Activated CD8-positive, alpha-beta T cell treated with anti-CD3 and anti-CD28 coated beads for 36 hours (primary cell): ENCODE measurements around the gene TRAK1. TPM values are rescaled to one million over a fixed set of nuclear protein-coding genes. Genes with fewer than 3 reads are reported as not detected.
"Not testable (repeated sequence)": the region's sequence is repeated elsewhere in the genome, so short reads cannot be mapped to it uniquely, and the experiment has no call there.

ENCODE experiments used
- ATAC-seq: fragments of 200-7000 bp; cut with Tn5 transposase; one replicate; pipeline ENCODE4 v1.10.0; 2021; ENCODE audit warnings: mild to moderate bottlenecking, moderate library complexity
- CTCF ChIA-PET: fragments of 350-600 bp; sonication (Branson Sonifier 250); formaldehyde crosslinking; loops from one replicate; lab custom pipeline; 2021; ENCODE audit warnings: antibody characterized with exemption; lab: Charles Lee
- POLR2A ChIA-PET: fragments of 350-600 bp; sonication (Branson Sonifier 250); formaldehyde crosslinking; loops from one replicate; lab custom pipeline; 2021; ENCODE audit warnings: antibody characterized with exemption; lab: Charles Lee
- DNase-seq: peaks from one replicate; pipeline ENCODE4 v3.0.0-alpha.2; 2020
- H3K27ac Mint-ChIP-seq: one replicate; pipeline ENCODE4 v1.8.0; 2021; ENCODE audit warnings: mild to moderate bottlenecking, mixed read lengths
- H3K27me3 Mint-ChIP-seq: one replicate; pipeline ENCODE4 v1.8.0; 2021; ENCODE audit warnings: mixed read lengths
- H3K36me3 Mint-ChIP-seq: one replicate; pipeline ENCODE4 v1.8.0; 2021; ENCODE audit warnings: low read depth, mixed read lengths
- H3K4me1 Mint-ChIP-seq: one replicate; pipeline ENCODE4 v1.8.0; 2021; ENCODE audit warnings: low read depth, mixed read lengths
- H3K4me3 Mint-ChIP-seq: one replicate; pipeline ENCODE4 v1.8.0; 2021; ENCODE audit warnings: mild to moderate bottlenecking, moderate library complexity, mixed read lengths
- H3K9me3 Mint-ChIP-seq: one replicate; pipeline ENCODE4 v1.8.0; 2021; ENCODE audit warnings: mixed read lengths
- CTCF ChIP-seq: fragments of 200-600 bp; IDR thresholded peaks from one replicate; pipeline ENCODE4 v1.8.0; 2022; ENCODE audit warnings: antibody characterized with exemption, mild to moderate bottlenecking
- intact Hi-C: fragments of 100-400 bp; cut with micrococcal nuclease; formaldehyde crosslinking; loops from one replicate; pipeline ENCODE4 v1.10.0; 2022
- total RNA-seq, 2 experiments: library from RNA; stranded (reverse); gene quantifications; one replicate each; pipeline ENCODE4 v1.2.3, GENCODE V29; 2021

Gene TRAK1
- total RNA-seq, 2 experiments from 2014 or later = 24.1 to 24.3 TPM

GRCh38 chr3:42101048-42101447 is 9.9 kb downstream of the TRAK1 start:
- Mint-ChIP-seq H3K4me3 (no peak overlapping the region), H3K4me1 (peaks cover 32% of the 10 kb centered on the region), H3K27me3 (no peaks in the 10 kb centered on the region), H3K36me3 (peaks cover 5% of the 10 kb centered on the region), H3K27ac (no peak overlapping the region), H3K9me3 (no peaks in the 10 kb centered on the region)
- ChIA-PET CTCF (interaction anchor here (1.1 to 3.4 kb wide), 14 partner anchors 10 to 342 kb away, joined by 4 to 29 read pairs (median 8); partner anchors contain the start of genes TRAK1 and ULK4), POLR2A (no interaction called here)
- TF ChIP-seq CTCF = no peak
- DNase-seq = no peak
- intact Hi-C loops = no loop called here
- ATAC-seq = no peak

GRCh38 chr3:42101481-42101880 is 10.3 kb downstream of the TRAK1 start:
- Mint-ChIP-seq H3K36me3 (peaks cover 5% of the 10 kb centered on the region), H3K9me3 (no peaks in the 10 kb centered on the region), H3K4me3 (no peak overlapping the region), H3K27ac (no peak overlapping the region), H3K27me3 (no peaks in the 10 kb centered on the region), H3K4me1 (peaks cover 29% of the 10 kb centered on the region)
- ChIA-PET CTCF (interaction anchor here (0.8 to 3.4 kb wide), 9 partner anchors 10 to 342 kb away, joined by 3 to 29 read pairs (median 4); partner anchors contain the start of gene TRAK1), POLR2A (no interaction called here)
- TF ChIP-seq CTCF = no peak
- intact Hi-C loops = no loop called here
- DNase-seq (no peak), ATAC-seq (no peak)

GRCh38 chr3:42102571-42102970 is 11.4 kb downstream of the TRAK1 start:
- ATAC-seq (peak; percentile 24), DNase-seq (no peak)
- H3K4me3 Mint-ChIP-seq = no peak overlapping the region
- peak overlapping the region; percentile 42 for H3K27ac Mint-ChIP-seq
- no peaks in the 10 kb centered on the region for H3K27me3 Mint-ChIP-seq
- H3K36me3 Mint-ChIP-seq = peaks cover 5% of the 10 kb centered on the region
- peaks cover 21% of the 10 kb centered on the region for H3K4me1 Mint-ChIP-seq
- intact Hi-C loops = no loop called here
- no peaks in the 10 kb centered on the region for H3K9me3 Mint-ChIP-seq
- ChIA-PET CTCF (interaction anchor here (1.4 to 2.0 kb wide), 3 partner anchors 96 to 341 kb away, joined by 3 to 4 read pairs (median 4); no protein-coding TSS in a partner anchor), POLR2A (no interaction called here)
- no peak for TF ChIP-seq CTCF

- CTCF ChIA-PET, POLR2A ChIA-PET: not testable (repeated sequence)
These were observed 12.9 kb downstream of the TRAK1 start for GRCh38 chr3:42103921-42104665.

GRCh38 chr3:42105994-42106393 is 14.8 kb downstream of the TRAK1 start:
- ATAC-seq, H3K4me3 Mint-ChIP-seq, H3K27ac Mint-ChIP-seq, intact Hi-C loops, H3K9me3 Mint-ChIP-seq, CTCF ChIA-PET, POLR2A ChIA-PET, H3K4me1 Mint-ChIP-seq, H3K36me3 Mint-ChIP-seq, H3K27me3 Mint-ChIP-seq, DNase-seq: not testable (repeated sequence)

More at GRCh38 chr3:42103921-42104665, 12.9 kb downstream of the TRAK1 start:
- DNase-seq, H3K27me3 Mint-ChIP-seq, intact Hi-C loops, H3K36me3 Mint-ChIP-seq, ATAC-seq, H3K9me3 Mint-ChIP-seq, H3K4me3 Mint-ChIP-seq, H3K27ac Mint-ChIP-seq: not testable (repeated sequence)
- peaks cover 13% of the 10 kb centered on the region for H3K4me1 Mint-ChIP-seq

GRCh38 chr3:42106646-42107045 is 15.5 kb downstream of the TRAK1 start:
- Mint-ChIP-seq H3K9me3 (no peaks in the 10 kb centered on the region), H3K27me3 (no peaks in the 10 kb centered on the region), H3K36me3 (peaks cover 5% of the 10 kb centered on the region), H3K4me1 (peaks cover 8% of the 10 kb centered on the region), H3K27ac (no peak overlapping the region), H3K4me3 (no peak overlapping the region)
- intact Hi-C loops = no loop called here
- DNase-seq (no peak), ATAC-seq (no peak)
- CTCF ChIA-PET = no interaction called here
- TF ChIP-seq CTCF = no peak
- POLR2A ChIA-PET = no interaction called here
